ENCODE results near the gene SNAPC1.
"Not testable (repeated sequence)": the region's sequence is repeated elsewhere in the genome, so short reads cannot be mapped to it uniquely, and the experiment has no call there.

The SNAPC1 gene, protein sequence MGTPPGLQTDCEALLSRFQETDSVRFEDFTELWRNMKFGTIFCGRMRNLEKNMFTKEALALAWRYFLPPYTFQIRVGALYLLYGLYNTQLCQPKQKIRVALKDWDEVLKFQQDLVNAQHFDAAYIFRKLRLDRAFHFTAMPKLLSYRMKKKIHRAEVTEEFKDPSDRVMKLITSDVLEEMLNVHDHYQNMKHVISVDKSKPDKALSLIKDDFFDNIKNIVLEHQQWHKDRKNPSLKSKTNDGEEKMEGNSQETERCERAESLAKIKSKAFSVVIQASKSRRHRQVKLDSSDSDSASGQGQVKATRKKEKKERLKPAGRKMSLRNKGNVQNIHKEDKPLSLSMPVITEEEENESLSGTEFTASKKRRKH

GRCh38 chr14:61761959-61762786 is at the start of gene SNAPC1:
Gene SNAPC1 (plus strand): TSS chr14:61762420. CDS start chr14:61762461, 41 bp downstream.
- DNase-seq (ENCODE audit: low read depth), result peak; percentile 96

GRCh38 chr14:61713724-61714437 is 48.3 kb upstream of the SNAPC1 start:
- no peak for DNase-seq (ENCODE audit: low read depth)

DNA sequence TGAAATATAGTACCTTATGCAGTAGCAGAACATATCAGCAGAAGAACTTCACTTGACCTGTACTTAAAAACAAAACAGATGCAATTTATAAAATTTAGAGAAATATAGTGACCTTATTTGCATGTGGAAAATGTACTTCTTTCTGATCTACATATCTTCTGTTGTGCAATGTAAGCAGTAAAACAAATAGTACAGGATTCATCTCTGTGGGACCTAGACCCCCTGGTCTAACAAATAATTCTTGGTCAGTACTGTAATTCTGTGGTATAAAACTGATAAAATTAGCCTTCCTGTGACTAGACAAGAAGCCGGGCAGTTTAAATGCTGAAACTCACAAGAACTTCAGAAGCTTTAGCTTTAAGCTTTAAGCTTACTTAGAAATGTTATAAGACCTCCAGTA is 45.3 kb upstream of the SNAPC1 start:
- DNase-seq (ENCODE audit: low read depth), result no peak

DNA sequence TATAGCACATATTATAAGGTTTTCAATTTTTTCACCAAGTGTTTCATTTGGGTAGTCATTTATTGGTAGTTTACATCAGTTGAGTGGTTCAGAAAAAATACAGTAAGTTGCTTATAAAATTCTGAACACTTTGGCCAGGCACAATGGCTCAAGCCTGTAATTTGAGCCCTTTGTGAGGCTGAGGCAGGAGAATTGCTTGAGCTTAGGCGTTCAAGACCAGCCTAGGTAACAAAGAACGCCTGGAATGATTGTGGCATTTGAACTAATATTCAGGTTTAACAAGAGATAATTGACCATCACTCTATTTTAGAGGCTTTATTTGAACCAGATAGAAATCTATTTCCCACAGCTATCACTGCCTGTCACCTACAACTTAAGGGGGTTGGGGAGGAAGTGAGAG is 44.2 kb upstream of the SNAPC1 start:
- no peak for DNase-seq (ENCODE audit: low read depth)

DNA sequence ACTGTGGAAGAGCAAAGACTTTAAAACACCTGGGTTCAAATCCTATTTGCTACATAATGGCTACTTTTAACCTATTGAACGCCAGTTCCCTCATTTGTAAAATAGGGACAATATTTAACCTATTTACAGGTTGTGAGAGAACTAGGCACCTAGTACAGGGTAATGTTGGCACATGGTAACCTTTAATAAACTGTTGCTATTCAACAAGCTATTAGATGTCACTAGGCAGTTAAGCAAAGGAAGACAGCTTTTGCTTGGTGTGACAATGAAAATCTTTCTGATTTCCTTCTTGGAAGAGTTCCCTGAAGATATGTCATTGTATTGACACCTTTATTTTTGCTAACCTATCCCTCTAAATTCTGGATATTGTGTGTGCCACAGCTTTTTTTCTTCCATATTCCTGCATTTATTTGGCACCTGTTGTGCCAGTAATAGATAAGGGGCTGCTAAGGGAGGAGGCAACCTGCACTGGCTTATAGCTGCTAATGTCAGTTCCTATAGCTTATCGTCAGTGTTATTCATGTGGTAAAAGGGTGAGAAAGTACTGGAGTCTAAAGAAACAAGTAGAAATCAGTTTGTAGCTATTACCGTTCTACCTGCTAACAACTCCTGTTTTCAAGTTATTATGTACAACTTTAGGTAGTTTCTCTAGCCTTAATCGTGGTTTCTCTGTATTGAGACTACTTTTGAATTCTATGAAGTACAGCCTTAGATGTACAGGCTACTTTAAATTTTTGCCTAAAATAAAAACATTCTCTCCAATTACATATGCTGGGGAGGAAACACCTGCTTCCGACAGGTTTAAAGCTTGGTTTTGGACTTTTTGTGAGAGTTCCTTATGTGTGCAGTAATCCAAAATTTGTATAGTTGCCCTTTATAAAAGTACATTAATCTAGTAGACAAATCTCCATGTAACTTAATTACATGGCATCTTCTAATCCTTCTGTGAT is 42.6 kb upstream of the SNAPC1 start:
- DNase-seq (ENCODE audit: low read depth), result no peak

DNA sequence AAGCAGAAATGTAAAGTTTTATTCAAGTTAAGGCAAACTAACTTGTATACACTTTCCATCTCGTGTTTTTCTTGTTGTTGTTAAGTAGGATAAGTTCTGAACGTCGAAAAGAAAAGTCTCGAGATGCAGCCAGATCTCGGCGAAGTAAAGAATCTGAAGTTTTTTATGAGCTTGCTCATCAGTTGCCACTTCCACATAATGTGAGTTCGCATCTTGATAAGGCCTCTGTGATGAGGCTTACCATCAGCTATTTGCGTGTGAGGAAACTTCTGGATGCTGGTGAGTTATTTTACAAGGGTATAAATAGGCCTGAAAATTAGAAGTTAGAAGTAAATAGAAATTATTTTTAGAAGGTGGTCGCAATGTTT is 41.9 kb upstream of the SNAPC1 start:
- no peak for DNase-seq (ENCODE audit: low read depth)

- no peak for DNase-seq (ENCODE audit: low read depth)
Measured at GRCh38 chr14:61720741-61721140, 41.5 kb upstream of the SNAPC1 start.

GRCh38 chr14:61724133-61724532 is 38.1 kb upstream of the SNAPC1 start:
- no peak for DNase-seq (ENCODE audit: low read depth)

- no peak for DNase-seq (ENCODE audit: low read depth)
Measured at GRCh38 chr14:61726778-61727658, 35.2 kb upstream of the SNAPC1 start.

DNA sequence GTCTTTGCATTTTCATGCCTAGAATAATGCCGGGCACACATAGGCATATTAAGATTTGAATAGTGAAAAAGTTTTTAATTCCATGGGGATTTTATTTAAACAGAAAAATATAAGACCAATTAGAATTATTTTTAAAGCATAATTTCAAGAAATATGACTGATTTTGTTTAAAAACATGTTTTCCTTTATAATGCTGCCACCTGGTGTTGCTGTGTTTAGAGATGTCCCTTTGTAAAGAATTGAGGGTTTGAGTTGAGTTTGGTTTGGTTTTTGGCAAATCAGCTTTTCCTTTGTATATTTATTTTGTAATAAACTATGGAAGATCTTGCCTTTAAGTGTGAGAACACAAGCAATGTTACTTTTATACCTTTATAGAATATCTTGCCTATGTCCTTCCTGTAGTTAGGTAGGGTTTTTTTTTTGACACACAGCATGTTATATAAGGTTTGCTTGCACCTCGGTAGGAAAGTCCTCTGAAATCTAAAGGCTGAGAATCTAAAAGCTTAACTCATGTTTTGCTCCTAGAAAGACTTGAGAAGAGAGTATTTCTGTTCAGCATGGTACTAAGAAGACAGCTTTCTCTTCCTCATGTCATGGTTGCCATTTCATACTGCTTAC is 31.4 kb upstream of the SNAPC1 start:
- no peak for DNase-seq (ENCODE audit: low read depth)

DNA sequence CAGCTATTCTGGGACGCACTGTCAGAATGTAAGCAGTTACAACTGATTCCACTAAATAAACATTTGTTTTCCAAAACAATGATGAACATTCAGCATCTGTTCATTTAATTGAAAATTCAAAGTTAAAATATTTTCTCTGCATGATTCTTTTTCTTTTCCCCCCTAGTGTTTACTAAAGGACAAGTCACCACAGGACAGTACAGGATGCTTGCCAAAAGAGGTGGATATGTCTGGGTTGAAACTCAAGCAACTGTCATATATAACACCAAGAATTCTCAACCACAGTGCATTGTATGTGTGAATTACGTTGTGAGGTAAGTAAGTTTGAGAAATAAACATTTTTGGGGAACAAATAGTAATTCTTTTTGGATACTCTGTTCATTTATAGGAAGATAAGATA is 28.2 kb upstream of the SNAPC1 start:
- no peak for DNase-seq (ENCODE audit: low read depth)

GRCh38 chr14:61736751-61737150 is 25.5 kb upstream of the SNAPC1 start:
- no peak for DNase-seq (ENCODE audit: low read depth)

DNA sequence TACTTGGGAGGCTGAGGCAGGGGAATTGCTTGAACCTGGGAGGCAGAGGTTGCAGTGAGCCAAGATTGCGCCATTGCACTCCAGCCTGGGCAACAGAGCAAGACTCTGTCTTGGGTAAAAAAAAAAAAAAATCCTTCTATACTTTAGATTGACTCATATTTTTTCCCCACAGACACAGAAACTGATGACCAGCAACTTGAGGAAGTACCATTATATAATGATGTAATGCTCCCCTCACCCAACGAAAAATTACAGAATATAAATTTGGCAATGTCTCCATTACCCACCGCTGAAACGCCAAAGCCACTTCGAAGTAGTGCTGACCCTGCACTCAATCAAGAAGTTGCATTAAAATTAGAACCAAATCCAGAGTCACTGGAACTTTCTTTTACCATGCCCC is 24.3 kb upstream of the SNAPC1 start:
- DNase-seq (ENCODE audit: low read depth), result no peak

- no peak for DNase-seq (ENCODE audit: low read depth)
Measured at GRCh38 chr14:61739133-61739532, 23.1 kb upstream of the SNAPC1 start.

DNA sequence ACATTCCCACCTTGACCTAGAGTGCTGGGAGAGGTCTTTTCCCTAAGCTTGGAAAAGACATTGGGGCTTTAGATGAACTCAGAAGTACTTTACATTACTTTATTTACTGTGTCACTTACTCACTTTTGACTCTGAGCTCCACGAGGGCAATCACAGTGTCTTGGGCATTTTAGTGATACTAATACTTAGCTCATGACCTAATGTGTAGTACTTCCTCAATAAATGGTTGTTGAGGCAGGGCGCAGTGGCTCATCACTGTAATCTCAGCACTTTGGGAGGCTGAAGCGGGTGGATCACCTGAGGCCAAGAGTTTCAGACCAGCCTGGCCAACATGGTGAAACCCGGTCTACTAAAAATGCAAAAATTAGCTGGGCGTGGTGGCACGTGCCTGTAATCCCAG is 19.8 kb upstream of the SNAPC1 start:
- no peak for DNase-seq (ENCODE audit: low read depth)

DNA sequence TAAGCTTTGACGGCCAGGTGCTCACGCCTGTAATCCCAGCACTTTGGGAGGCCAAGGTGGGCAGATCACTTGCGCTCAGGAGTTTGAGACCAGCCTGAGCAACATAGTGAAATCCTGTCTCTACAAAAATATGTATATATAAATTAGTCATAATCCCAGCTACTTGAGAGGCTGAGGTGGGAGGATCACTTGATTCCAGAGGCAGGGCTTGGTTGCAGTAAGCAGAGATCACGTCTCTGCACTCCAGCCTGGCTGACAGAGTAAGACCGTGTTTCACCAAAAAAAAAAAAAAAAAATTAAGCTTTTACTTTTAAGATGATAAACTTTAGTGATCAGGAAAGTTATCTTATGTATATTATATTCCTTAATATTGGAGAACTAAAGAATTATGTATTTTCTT is 18.0 kb upstream of the SNAPC1 start:
- DNase-seq (ENCODE audit: low read depth), result no peak

GRCh38 chr14:61746346-61746745 is 15.9 kb upstream of the SNAPC1 start:
- not testable (repeated sequence) for DNase-seq (ENCODE audit: low read depth)

DNA sequence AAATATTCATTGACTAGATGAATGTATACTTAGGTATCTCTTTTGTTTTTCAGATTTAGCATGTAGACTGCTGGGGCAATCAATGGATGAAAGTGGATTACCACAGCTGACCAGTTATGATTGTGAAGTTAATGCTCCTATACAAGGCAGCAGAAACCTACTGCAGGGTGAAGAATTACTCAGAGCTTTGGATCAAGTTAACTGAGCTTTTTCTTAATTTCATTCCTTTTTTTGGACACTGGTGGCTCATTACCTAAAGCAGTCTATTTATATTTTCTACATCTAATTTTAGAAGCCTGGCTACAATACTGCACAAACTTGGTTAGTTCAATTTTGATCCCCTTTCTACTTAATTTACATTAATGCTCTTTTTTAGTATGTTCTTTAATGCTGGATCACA is 15.3 kb upstream of the SNAPC1 start:
- DNase-seq (ENCODE audit: low read depth), result no peak

DNA sequence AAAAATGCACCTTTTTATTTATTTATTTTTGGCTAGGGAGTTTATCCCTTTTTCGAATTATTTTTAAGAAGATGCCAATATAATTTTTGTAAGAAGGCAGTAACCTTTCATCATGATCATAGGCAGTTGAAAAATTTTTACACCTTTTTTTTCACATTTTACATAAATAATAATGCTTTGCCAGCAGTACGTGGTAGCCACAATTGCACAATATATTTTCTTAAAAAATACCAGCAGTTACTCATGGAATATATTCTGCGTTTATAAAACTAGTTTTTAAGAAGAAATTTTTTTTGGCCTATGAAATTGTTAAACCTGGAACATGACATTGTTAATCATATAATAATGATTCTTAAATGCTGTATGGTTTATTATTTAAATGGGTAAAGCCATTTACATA is 14.9 kb upstream of the SNAPC1 start:
- DNase-seq (ENCODE audit: low read depth), result no peak

- no peak for DNase-seq (ENCODE audit: low read depth)
Measured at GRCh38 chr14:61749264-61749663, 13.0 kb upstream of the SNAPC1 start.
